GM13977 (cell line): Measurements from ENCODE around the gene AGBL4.

Experiments
- DNase-seq: peaks from one replicate; pipeline ENCODE4 v3.0.0; 2012; ENCODE audit warnings: low spot score
- CTCF ChIP-seq: IDR thresholded peaks from 2 replicates; pipeline ENCODE4 v1.5.1; 2012; ENCODE audit warnings: mild to moderate bottlenecking, control low read depth; ENCODE audit not compliant: insufficient read depth; ENCODE audit errors: extremely low read depth, missing control alignments
- in situ Hi-C: fragments of 300-500 bp; cut with MboI; formaldehyde crosslinking; loops from one replicate; pipeline ENCODE4 v1.12.0; 2022; ENCODE audit warnings: low sequenced_read_pairs, low pct_unique_long_range_greater_than_20kb, mixed read lengths, inconsistent platforms; ENCODE audit not compliant: unreplicated experiment

The AGBL4 gene

DNA sequence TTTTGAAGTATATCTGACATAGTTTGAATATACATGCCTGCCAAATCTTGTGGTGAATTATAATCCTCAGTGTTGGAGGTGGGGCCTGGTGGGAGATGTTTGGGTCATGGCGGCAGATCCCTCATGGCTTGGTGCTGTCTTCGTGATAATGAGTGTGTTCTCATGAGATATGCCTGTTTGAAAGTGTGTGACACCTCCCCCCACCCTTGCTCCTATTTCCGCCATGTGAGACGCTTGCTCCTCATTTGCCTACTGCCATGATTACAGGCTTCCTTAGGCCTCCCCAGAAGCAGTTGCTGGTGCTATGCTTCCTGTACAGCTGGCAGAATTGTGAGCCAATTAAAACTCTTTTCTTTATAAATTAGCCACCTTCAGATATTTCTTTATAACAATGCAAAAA lies 810.5 kb downstream of the AGBL4 start:
- in situ Hi-C loops: no loop called here
- TF ChIP-seq CTCF: no peak
- no peak for DNase-seq

- no peak for TF ChIP-seq CTCF
- DNase-seq: no peak
- in situ Hi-C loops: no loop called here
Measured at GRCh38 chr1:49208712-49209111, 815.0 kb downstream of the AGBL4 start.

DNA sequence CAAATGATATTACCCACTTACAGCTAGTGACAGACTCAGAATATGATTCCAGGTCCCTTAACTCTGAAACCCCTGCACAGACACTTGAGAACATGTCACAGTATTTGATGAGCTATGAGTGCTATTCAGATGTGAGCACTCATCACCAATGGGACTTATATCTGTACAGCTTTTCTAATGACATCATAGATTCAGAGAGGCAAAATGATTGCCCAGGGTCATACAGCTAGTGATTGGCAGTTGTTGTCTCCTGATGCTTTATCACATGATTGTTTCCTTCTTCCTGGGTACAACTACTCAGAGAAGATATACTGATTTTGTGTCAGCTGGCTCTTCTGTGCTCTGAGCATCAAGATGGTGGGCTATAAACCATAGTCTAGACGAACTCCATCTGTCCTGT lies 819.0 kb downstream of the AGBL4 start:
- no peak for DNase-seq
- TF ChIP-seq CTCF: no peak
- in situ Hi-C loops: no loop called here

- no peak for DNase-seq
- no peak for TF ChIP-seq CTCF
- in situ Hi-C loops: no loop called here
Measured at GRCh38 chr1:49200738-49201137, 823.0 kb downstream of the AGBL4 start.

DNA sequence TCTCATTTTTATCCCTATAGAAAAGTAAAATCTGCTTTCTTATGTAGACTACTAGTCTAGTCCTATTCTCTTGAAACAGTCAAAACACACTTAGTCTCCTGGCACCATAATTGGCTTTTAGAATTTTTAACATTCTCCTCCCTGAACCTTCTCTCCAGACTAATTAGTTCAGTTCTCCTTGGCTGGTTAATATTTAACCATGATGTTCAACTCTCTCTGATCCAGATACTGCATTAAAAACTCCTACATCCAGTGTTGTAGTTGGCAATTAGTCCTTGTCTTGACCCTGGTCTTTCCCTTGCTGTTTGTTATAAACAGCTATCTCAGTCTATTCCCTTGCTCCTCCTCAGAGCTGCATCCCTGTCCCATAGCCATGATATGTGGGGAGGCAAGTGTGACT lies 824.2 kb downstream of the AGBL4 start:
- no peak for TF ChIP-seq CTCF
- no peak for DNase-seq
- in situ Hi-C loops: no loop called here

DNA sequence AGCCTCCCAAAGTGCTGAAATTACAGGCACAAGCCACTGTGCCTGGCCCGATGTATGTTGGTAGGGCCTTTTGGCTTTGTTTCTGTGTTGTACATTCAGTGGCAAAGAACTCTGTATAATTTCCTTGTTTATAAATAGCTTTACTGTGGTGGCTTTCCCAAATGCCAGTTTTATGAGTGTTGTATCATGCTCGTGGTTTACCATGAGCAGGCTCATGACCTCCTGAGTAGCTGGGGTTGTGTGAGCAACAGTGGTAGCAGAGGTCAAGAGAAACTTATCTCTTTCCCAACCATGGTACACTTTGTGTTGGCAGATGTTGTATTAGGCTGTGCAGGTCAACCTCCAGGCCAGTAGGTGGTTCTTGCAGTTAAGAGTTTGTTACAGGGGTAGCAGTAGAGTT lies 826.7 kb downstream of the AGBL4 start:
- no peak for TF ChIP-seq CTCF
- in situ Hi-C loops: no loop called here
- no peak for DNase-seq

DNA sequence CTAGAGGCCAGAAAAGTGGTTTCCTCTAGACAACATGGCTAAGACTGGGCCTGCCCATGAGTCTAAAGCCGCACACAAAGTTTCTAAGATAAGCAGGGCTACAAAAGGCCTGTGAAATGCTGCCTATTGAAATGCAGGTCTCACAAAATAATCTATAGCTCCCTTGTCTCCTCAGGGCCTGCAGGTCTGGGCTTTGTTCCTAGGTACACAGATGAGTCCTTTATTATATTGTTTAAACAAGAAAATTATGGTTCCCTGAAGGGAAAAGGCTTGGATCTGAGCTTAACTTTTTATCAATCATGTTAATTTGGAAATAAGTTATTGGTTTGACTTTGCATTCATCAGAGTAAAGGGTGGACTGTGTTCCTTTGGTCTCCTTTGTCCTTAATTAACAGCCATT lies 833.6 kb downstream of the AGBL4 start:
- DNase-seq: no peak
- no peak for TF ChIP-seq CTCF
- in situ Hi-C loops: no loop called here
